OCI-M1 (cell line): ENCODE data around the gene ZDHHC7.
A peak's percentile ranks its signal among the peaks of the same experiment; 100 is the strongest.

ENCODE experiments used
- DNase-seq: peaks from one replicate; lab custom pipeline; 2025; lab: John Stamatoyannopoulos, UW

The ZDHHC7 gene

GRCh38 chr16:84964386-84965128 is 46.8 kb downstream of the ZDHHC7 start:
- no peak for DNase-seq

GRCh38 chr16:84963066-84963465 is 48.3 kb downstream of the ZDHHC7 start:
- no peak for DNase-seq

GRCh38 chr16:84960942-84961341 is 50.4 kb downstream of the ZDHHC7 start:
- DNase-seq: no peak

- peak; percentile 60 for DNase-seq
These were observed 51.4 kb downstream of the ZDHHC7 start for GRCh38 chr16:84959784-84960417.

GRCh38 chr16:84959045-84959576 is 52.2 kb downstream of the ZDHHC7 start:
- no peak for DNase-seq

- no peak for DNase-seq
These were observed 53.5 kb downstream of the ZDHHC7 start for GRCh38 chr16:84957792-84958191.

- no peak for DNase-seq
These were observed 54.1 kb downstream of the ZDHHC7 start for GRCh38 chr16:84957192-84957591.

- DNase-seq: no peak
These were observed 55.9 kb downstream of the ZDHHC7 start for GRCh38 chr16:84955427-84955826.

- peak; percentile 75 for DNase-seq
These were observed 58.1 kb downstream of the ZDHHC7 start for GRCh38 chr16:84953190-84953746.

- peak; percentile 97 for DNase-seq
These were observed 58.8 kb downstream of the ZDHHC7 start for GRCh38 chr16:84952335-84953189.

- peak; percentile 49 for DNase-seq
These were observed 60.4 kb downstream of the ZDHHC7 start for GRCh38 chr16:84950906-84951305.

GRCh38 chr16:84949772-84950436 is 61.4 kb downstream of the ZDHHC7 start:
- DNase-seq: no peak

GRCh38 chr16:84948851-84949610 is 62.3 kb downstream of the ZDHHC7 start:
- no peak for DNase-seq

GRCh38 chr16:84947996-84948850 is 63.1 kb downstream of the ZDHHC7 start:
- no peak for DNase-seq

- DNase-seq: peak; percentile 73
These were observed 64.3 kb downstream of the ZDHHC7 start for GRCh38 chr16:84947022-84947421.

GRCh38 chr16:84943620-84944019 is 67.7 kb downstream of the ZDHHC7 start:
- no peak for DNase-seq

- no peak for DNase-seq
These were observed 68.5 kb downstream of the ZDHHC7 start for GRCh38 chr16:84942786-84943185.

GRCh38 chr16:84941921-84942320 is 69.4 kb downstream of the ZDHHC7 start:
- DNase-seq: no peak

GRCh38 chr16:84940670-84941551 is 70.4 kb downstream of the ZDHHC7 start:
- no peak for DNase-seq
